Smooth muscle cell (in vitro differentiated cells): ENCODE data around the gene SLC9A7. TPM values are rescaled to one million over a fixed set of nuclear protein-coding genes. Genes with fewer than 3 reads are reported as not detected.

Source experiments
- DNase-seq: peaks from one replicate; lab custom pipeline; 2025; ENCODE audit not compliant: unreplicated experiment; lab: John Stamatoyannopoulos, UW
- H2AFZ ChIP-seq: fragments of 200-600 bp; sonication (generic); 2 replicates; pipeline ENCODE4 v1.6.0; 2016; ENCODE audit warnings: antibody characterized with exemption, low read depth, mild to moderate bottlenecking
- H3F3A ChIP-seq: fragments of 200-600 bp; sonication (generic); 2 replicates; pipeline ENCODE4 v1.6.0; 2017; ENCODE audit warnings: antibody characterized with exemption, low read depth
- H3K27ac ChIP-seq: fragments of 200-600 bp; sonication (generic); 2 replicates; pipeline ENCODE4 v1.5.1; 2016; ENCODE audit warnings: low read depth, mild to moderate bottlenecking
- H3K27me3 ChIP-seq: fragments of 200-600 bp; sonication (generic); 2 replicates; pipeline ENCODE4 v1.6.1; 2016; ENCODE audit warnings: low read depth, mild to moderate bottlenecking
- H3K36me3 ChIP-seq: fragments of 200-600 bp; sonication (generic); 2 replicates; pipeline ENCODE4 v1.5.1; 2016; ENCODE audit warnings: low read depth
- H3K4me1 ChIP-seq: fragments of 200-600 bp; sonication (generic); 2 replicates; pipeline ENCODE4 v1.5.1; 2016; ENCODE audit warnings: low read depth
- H3K4me2 ChIP-seq: fragments of 200-600 bp; sonication (generic); 2 replicates; pipeline ENCODE4 v1.6.0; 2016; ENCODE audit warnings: mild to moderate bottlenecking
- H3K4me3 ChIP-seq: fragments of 200-600 bp; sonication (generic); 2 replicates; pipeline ENCODE4 v1.5.1; 2016; ENCODE audit warnings: mild to moderate bottlenecking
- H3K79me2 ChIP-seq: fragments of 200-600 bp; sonication (generic); 2 replicates; pipeline ENCODE4 v1.6.0; 2016; ENCODE audit warnings: low read depth, mild to moderate bottlenecking
- H3K9ac ChIP-seq: fragments of 200-600 bp; sonication (generic); 2 replicates; pipeline ENCODE4 v1.6.0; 2016; ENCODE audit warnings: low read depth
- H3K9me3 ChIP-seq: fragments of 200-600 bp; sonication (generic); replicated peaks from 2 replicates; pipeline ENCODE4 v1.5.1; 2016; ENCODE audit warnings: low read depth
- H4K20me1 ChIP-seq: fragments of 200-600 bp; sonication (generic); 2 replicates; pipeline ENCODE4 v1.6.0; 2016; ENCODE audit warnings: low read depth
- WGBS: methylation state at CpG from one replicate; pipeline ENCODE4 v1.1.7; 2016; ENCODE audit warnings: low lambda C conversion rate; 5-methylcytosine and 5-hydroxymethylcytosine counted together
- polyA plus RNA-seq: library from polyadenylated mRNA; unstranded; fragments of >200 nt; fragmentation: Nextera tagmentation; extraction: Ambion mirVana; gene quantifications from 2 replicates; pipeline ENCODE4 v1.2.1, GENCODE V29; 2016
- total RNA-seq: library from RNA; depleted of rRNA; stranded (reverse); fragments of >200 nt; gene quantifications from 2 replicates; pipeline ENCODE4 v1.2.3, GENCODE V29; 2014
- TF ChIP-seq, protein P1 (sequence below): fragments of 200-600 bp; sonication (generic); IDR thresholded peaks from 2 replicates; pipeline ENCODE4 v1.5.1; 2017; ENCODE audit warnings: borderline replicate concordance, mild to moderate bottlenecking, antibody characterized with exemption; ENCODE audit not compliant: insufficient read depth, poor library complexity, severe bottlenecking

The SLC9A7 gene
- total and polyA plus RNA-seq, 2 experiments from 2014 or later: 0.83 to 6.7 TPM

DNA sequence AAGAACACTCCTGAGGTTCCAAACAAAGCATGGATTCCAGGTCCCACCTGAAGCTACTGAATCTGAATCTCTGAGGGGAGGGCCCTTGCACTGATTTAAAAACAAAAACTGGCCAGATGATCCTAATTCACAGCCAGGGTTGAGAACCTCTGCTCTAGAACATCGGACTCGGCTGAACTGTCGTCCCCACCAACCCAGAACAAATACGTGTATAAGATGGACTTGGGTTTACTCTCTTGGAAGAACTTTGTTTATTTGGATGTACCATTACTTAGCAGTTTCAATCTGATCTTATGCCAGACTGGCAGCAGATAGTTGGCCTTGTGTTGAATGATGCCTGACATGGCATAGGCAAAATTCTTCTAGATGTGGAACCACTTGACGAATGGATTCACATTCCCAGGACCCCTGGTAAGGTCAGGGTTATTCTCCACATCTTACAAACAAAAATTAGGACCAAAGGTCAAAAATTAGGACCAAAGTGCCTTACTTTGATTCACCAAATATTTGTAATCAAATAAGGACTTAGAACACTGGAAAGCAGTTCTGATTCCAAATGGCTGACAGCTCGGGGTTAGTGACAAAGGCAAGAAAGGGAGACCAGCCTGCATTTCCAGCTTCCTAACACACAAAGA is 156.3 kb downstream of the SLC9A7 start:
- no peak overlapping the region for H2AFZ ChIP-seq
- no peaks in the 10 kb centered on the region for H3K9me3 ChIP-seq
- no peaks in the 10 kb centered on the region for H3K4me1 ChIP-seq
- no peak overlapping the region for H3K4me2 ChIP-seq
- DNase-seq: no peak
- no peaks in the 10 kb centered on the region for H3F3A ChIP-seq
- no peaks in the 10 kb centered on the region for H3K27me3 ChIP-seq
- no peaks in the 10 kb centered on the region for H3K79me2 ChIP-seq
- TF ChIP-seq, protein P1, sequence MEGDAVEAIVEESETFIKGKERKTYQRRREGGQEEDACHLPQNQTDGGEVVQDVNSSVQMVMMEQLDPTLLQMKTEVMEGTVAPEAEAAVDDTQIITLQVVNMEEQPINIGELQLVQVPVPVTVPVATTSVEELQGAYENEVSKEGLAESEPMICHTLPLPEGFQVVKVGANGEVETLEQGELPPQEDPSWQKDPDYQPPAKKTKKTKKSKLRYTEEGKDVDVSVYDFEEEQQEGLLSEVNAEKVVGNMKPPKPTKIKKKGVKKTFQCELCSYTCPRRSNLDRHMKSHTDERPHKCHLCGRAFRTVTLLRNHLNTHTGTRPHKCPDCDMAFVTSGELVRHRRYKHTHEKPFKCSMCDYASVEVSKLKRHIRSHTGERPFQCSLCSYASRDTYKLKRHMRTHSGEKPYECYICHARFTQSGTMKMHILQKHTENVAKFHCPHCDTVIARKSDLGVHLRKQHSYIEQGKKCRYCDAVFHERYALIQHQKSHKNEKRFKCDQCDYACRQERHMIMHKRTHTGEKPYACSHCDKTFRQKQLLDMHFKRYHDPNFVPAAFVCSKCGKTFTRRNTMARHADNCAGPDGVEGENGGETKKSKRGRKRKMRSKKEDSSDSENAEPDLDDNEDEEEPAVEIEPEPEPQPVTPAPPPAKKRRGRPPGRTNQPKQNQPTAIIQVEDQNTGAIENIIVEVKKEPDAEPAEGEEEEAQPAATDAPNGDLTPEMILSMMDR: no peak
- H4K20me1 ChIP-seq: no peaks in the 10 kb centered on the region
- H3K9ac ChIP-seq: no peak overlapping the region
- H3K36me3 ChIP-seq: no peaks in the 10 kb centered on the region
- WGBS: 76% methylated on average over 6 of the region's 6 CpGs
- no peak overlapping the region for H3K4me3 ChIP-seq
- H3K27ac ChIP-seq: no peak overlapping the region

DNA sequence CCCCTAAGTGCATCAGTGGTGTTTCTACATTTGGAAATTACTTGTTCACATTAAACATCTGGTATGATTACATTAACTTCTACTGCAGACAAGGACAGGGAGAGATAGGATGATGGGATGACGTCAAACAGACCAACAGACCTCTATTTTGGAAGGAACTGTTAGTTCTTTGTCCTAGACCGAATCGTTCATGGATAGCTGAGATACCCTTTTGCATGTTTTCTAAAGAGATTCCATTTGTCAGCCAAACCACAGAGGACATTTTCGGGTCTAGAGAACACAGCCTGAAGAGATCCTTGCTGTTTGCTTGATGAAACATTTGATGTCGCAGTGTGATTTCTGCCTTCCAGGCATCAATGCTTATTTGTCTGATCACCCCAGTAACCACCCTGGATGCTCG is 157.6 kb downstream of the SLC9A7 start:
- Histone ChIP-seq H4K20me1 (no peaks in the 10 kb centered on the region), H3K9ac (no peak overlapping the region), H3F3A (no peaks in the 10 kb centered on the region), H2AFZ (no peak overlapping the region), H3K36me3 (no peaks in the 10 kb centered on the region), H3K27ac (no peak overlapping the region), H3K27me3 (no peaks in the 10 kb centered on the region), H3K4me2 (no peak overlapping the region), H3K79me2 (no peaks in the 10 kb centered on the region), H3K4me3 (no peak overlapping the region), H3K9me3 (no peaks in the 10 kb centered on the region), H3K4me1 (no peaks in the 10 kb centered on the region)
- no peak for DNase-seq
- WGBS: 59% methylated on average over 6 of the region's 6 CpGs
- TF ChIP-seq, protein P1: no peak

DNA sequence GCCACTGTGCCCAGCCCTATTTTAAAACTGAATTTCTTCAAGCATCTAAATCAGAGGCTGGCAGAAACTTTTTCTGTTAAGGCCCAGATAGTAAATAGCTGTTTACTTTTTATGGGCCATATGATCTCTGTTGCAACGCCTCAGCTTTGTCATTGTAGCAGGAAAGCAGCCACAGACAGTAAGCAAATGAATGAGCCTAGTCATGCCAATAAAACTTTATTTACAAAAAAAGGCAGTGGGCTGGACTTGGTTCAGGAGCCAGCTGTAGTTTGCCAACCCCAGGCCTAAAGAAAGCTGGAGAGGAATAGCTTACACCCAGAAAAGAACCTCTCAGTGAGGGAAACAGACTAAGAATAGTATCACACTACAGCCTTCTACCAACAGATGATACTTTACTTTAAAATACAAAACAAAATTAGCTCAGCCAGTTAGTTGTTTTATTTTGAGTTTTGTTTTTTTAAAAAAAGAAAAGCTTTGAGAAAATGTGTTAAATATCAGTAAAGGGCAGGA is 159.8 kb downstream of the SLC9A7 start:
- Histone ChIP-seq H2AFZ (no peak overlapping the region), H3K9ac (no peak overlapping the region)
- 54% methylated on average over 1 of the region's 1 CpG for WGBS

More for the DNA sequence above, 159.8 kb downstream of the SLC9A7 start:
- DNase-seq: no peak
- Histone ChIP-seq H3K79me2 (no peaks in the 10 kb centered on the region), H3K27me3 (no peaks in the 10 kb centered on the region), H3K9me3 (no peaks in the 10 kb centered on the region), H3K36me3 (no peaks in the 10 kb centered on the region), H3K4me2 (no peak overlapping the region), H3K4me1 (no peaks in the 10 kb centered on the region), H4K20me1 (no peaks in the 10 kb centered on the region), H3K27ac (no peak overlapping the region), H3K4me3 (no peak overlapping the region), H3F3A (no peaks in the 10 kb centered on the region)
- TF ChIP-seq, protein P1: no peak
